Measurements from ENCODE around the gene PPP1R1C.

The PPP1R1C gene

DNA sequence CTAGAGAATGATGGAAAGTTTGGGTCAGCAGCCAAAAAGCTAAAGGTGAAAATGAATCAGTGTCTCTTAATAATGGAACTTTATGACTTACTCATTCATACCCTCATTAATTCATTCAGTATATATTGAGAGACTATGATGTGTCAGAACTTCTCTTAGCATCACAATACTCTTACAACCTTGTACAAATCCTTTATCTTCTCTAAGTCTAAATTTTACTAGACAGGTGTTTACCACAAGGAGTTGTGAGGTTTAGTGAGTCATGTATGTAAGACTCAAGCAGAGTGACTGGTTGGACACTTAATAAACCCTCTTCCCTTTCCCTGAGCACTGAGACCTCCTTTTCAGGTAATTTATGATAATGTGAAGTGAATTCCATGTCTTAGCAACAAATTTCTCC is 129.6 kb downstream of the PPP1R1C start:
- DNase-seq = no peak

DNA sequence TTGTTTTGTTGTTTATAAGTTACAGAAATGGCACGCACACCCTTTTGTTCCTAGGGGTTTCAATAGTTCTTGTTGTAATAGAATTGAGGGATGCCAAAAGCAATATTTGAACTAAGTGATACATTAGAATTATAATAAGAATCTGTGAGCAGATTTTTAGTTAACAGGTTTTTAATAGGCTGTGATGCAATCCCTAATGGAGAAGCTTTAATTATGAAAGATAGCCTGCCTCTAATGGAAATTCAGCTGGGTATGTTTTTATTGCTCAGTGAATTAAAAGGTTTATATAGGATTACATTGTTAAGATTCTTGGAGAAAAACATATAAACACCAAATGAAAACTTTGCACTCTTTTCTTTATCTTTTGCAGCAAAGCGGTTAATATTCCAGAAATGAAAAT is 131.1 kb downstream of the PPP1R1C start:
- no peak for DNase-seq

DNA sequence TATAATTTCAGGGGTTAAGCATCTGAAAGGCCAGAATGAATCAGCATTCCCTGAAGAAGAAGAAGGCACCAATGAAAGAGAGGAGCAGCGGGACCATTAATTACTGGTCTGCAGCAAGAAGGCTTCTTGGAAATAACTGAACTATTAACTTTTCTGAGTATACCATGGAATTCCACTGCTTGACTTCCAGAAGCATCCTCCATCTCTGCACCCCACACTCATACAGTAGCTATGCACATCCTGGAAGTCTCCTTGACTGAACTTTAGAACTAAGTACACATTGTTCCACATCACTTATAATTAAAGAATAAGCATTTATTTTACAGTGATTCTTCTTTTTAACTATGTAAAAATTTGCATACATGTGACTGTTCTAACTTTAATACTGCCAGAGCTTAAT is 131.5 kb downstream of the PPP1R1C start:
- no peak for DNase-seq

DNA sequence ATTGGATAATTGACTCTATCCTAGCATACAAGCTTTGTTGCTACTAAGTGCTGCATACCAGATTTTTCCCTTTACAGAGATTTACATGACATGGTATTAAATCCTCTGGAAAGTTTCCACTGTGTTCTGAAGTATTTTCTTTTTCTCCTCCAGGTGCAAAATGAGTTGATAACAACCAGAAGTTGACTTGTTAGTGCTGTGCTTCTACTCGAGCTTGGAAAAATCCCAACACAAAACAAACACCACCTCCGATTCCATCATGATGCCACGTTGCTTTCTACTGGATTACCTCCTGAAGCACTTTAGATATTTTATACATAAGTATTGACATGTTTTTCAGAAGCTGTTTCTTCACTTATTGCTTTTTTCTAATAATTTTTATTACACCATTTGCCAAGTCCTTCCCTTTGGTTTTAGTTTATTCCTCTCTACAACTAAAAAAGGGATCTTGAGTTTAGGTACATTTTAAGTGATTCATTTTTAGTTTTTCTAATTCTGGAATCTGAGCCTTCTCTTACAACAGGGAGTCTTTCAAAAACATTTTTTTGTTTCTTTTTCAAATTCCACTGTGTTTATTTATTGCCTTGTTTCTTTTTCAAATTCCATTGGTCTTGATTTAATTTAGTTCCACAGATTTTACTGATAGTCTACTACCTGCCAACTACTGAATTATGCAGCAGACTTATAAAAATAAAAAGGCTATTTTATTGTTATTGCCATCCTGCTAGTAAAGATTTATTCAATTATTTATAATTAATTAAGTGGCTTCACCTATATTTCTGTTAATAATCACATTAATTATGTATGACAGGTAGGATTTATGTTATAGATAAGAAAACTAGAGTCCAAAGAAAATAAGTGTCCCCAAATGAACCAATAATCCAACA is 143.4 kb downstream of the PPP1R1C start:
- no peak for DNase-seq

DNA sequence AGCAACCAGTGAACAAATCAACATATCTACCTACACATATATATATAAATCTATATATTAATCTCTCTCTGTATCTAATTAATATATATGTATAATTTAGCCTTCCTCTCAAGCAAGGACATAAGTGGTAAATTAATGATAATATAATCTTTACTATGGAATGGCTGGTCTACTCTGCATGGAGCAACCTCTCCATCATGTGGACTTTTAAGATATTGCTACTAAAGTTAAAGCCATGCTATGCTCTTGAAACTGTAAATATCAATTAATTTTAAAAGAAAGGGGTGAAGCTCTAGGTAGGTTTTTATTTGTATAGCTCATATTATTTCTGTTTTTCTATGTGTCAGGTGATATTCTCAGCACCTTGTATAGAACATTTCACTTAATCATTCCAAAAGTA is 147.0 kb downstream of the PPP1R1C start:
- DNase-seq = no peak

DNA sequence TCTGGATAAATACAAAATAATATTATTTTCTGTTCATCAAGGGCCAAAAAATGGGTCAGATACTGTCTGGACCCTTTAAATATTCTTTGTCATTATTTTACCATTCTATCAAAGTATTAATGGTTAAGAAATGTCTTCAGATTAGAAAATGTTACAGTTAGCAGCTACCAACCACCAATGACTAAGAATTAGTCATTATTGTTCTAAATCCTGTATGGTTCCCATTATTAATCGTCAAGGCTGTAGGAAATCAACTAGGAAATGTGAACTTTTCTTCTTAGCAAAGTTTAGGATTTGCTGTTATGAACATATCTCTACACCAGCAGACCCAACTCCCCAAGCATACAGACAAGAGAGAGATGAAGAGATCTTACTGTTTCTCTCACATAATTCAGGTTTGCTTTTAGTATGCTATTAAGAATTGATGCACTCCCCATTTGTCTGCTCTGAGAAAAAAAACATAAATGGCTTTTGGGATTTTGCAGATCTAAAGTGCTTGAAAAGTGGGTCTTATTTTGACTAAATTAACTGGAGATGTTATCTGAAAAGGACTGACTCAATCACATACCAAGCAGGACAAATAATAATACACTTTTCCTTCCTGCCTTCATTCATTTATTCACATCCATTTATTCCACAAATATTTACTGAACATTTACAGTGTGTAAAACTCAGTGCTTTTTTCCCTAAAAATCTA is 147.7 kb downstream of the PPP1R1C start:
- no peak for DNase-seq

DNA sequence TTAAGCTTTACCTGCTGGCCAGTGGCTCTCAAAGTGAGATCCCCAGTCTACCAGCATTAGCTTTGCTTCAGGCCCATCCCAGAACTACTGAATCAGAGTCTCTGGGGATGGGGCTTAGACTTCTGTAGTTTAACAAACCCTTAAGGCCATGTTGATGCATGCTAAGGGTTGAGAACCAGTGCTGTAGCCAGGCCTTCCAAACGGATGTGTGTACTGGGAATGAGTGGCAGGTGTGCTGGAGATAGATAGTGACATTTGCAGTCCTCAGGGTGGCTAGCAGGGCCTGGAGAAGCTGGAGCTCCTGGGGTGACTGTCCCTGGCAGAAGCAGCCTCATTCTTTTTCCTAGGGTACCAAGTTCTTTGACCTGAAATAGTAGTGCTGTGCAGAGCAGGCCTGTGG is 148.5 kb downstream of the PPP1R1C start:
- no peak for DNase-seq

DNA sequence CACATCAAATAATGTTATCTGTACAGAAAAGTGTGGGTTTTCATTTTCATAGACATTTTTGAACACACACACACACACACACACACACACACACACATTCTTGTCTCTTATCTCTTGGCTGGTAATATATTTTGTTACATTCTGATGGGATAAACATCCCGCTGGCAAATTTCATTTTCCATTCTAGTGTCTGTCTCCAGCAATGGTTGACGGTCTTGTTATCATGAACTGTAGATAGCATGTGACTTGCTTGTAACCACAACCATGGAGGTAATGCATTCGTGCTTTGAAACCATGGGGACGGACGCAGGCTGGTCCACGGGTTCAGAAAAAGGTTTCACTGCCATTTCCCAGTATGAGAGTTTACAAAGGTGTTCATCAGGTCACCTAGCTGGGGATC is 156.4 kb downstream of the PPP1R1C start:
- DNase-seq = no peak

DNA sequence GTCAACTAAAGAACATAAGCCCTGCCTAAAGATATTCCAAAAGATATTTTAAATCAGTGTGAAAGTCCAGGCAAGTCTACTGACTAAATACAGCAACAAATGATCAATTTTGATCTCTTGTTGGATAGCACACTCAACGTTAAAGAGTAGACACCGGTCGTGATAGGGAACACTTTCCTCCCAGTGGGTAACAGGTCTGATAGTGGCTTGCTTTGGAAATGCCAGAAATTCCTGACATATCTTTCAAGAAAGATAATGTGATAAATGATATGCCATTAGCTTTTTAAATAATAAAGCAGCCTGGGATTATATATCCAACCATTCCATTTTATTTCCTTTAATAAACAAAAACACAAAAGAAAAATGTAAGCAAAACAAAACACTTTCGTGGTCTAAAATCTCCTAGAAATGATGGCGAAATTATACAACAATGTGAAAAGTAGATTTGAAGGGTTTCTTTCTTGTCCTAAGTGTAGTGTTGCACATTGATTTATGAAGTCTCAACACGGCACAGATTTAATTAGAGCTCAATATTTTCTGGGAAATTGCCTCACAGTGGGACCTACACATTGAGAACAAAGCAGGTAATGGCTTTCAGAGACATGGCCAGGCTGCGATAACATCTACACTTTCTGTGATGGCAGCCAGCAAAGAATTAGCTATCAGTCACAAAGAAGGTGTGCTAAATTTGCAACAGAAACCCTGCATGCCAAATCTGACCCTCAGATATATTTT is 158.6 kb downstream of the PPP1R1C start:
- DNase-seq = no peak

DNA sequence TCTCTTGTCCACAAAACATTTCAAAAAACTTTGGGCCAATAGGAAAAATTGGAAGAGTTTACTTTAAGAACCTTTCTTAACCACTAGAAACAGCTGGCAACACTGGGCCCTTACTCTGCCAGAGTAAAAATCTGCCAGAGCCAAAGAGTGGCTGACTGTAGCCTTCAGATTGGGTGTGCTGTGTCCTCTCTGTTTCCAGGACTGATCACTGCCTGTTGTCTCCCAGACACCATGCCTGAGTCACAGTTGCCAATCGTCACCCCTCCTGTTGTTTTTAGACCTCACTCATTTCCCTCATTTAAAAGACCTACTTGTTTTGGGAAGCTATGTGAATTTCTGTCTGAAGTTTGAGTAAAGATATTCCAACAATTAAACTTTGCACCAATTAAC is 159.1 kb downstream of the PPP1R1C start:
- DNase-seq = no peak

DNA sequence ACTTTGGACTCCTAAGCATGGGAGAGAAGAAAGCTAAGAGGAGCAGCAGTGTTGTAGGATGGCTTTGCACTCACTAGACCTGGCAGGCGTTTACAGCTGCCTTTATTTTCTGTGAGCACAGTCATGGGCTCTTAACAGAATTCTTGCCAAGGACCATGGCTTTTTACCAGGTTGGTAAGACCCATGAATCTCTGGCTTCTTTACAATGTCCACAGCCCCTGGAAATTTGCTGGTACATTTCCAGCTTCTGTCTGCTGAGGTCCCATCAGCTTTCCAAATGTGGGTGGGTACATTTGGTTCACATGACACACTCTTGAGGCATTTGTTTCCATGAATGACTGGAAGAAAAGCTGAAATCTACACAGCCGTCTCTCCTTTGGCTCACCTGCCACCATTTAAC is 162.7 kb downstream of the PPP1R1C start:
- no peak for DNase-seq

DNA sequence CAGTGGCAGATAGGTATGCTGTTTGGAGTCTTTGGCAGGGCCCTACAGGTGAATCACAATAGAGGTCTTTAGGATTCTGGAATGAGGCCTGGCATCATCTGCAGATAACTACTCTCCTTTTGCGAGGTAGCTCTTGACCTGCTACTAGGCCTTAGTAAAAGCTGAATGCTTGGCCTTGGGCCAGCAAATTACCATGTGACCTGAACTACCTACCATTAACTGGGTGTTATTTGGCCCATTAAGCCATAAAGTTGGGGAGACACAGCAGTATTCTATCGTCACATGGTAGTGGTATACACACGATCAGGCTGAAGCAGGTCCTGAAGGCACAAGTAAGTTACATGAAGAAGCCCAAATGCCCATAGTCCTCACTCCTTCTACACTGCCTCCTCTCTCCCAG is 178.2 kb downstream of the PPP1R1C start:
- no peak for DNase-seq

DNA sequence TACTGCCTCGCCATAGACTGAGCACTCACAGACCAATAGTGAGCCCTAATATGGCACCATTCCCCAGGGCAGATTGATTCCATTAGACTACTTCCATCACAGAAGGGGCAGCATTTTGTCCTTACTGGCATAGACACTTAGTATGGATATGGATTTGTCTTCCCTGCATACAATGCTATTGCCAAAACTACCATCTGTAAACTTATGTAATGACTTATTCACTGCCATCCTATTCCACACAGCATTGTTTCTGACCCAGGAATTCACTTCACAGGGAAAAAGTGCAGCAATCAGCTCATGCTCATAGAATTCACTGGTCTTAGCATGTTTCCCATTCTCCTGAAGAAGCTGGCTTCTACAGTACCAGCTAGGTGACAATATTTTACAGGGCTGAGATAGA is 179.0 kb downstream of the PPP1R1C start:
- no peak for DNase-seq

DNA sequence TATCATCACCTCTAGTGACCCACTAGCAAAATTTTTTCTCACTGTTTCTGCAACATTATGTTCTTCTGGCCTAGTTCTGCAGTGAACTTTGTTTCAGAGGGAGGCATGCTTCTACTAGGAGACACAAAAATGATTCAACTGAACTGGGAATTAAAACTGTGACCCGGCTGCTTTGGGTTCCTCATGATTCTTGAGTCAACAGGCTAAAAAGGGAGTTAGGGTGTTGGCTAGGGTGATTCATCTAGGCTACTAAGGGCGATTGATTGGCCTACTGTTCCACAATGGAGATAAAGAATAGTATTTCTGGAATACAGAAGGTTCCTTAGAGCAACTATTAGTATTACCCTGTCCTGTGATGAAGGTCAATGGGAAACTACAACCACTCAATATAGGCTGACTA is 179.5 kb downstream of the PPP1R1C start:
- no peak for DNase-seq

DNA sequence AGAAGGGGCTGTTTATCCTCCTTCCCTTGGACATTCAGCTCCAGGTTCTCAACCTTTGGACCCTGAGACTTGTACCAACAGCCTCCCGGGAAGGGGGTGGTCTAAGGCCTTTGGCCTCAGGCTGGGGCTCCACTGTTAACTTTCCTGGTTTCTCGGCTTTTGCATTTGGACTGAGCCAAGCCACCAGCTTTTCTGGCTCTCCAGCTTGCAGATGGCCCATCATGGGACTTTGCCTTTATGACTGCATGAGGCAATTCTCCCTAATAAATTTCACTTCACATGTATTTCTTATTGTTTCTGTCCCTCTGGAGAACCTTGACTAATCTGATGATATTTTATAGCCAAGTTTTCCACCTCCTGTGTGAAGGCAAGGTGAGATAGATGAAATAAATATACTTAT is 180.8 kb downstream of the PPP1R1C start:
- DNase-seq = no peak

DNA sequence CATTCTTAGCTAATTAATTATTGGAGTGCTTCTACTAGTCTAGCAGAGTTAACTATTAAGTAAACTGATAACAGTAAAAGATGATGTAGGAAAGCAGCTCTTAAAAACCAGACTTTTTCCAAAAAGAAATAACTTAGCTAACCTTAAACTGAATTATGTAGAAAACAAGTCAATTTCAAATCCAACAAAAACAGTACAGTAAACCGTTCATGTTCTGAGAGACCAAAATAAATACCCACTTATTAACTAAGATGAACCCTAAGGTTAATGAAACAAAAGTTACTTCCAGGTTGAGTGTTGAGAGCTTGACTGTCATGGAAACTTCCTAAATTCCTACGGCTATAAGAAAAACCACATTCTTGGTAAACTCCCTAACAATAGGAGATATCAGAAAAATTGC is 181.2 kb downstream of the PPP1R1C start:
- no peak for DNase-seq

Measured in activated naive CD4-positive, alpha-beta T cell treated with Interleukin-2 at 50 U/mL for 16 hours (primary cell).